GM19468 (cell line): Measurements from ENCODE around the gene TBC1D30.

Experiments
- ATAC-seq: cut with Tn5 transposase; IDR thresholded peaks from one replicate; pipeline ENCODE4 v1.9.1; 2021; ENCODE audit warnings: mild to moderate bottlenecking, moderate library complexity, moderate number of reproducible peaks; ENCODE audit not compliant: unreplicated experiment; ENCODE audit errors: extremely low read depth

Gene TBC1D30

DNA sequence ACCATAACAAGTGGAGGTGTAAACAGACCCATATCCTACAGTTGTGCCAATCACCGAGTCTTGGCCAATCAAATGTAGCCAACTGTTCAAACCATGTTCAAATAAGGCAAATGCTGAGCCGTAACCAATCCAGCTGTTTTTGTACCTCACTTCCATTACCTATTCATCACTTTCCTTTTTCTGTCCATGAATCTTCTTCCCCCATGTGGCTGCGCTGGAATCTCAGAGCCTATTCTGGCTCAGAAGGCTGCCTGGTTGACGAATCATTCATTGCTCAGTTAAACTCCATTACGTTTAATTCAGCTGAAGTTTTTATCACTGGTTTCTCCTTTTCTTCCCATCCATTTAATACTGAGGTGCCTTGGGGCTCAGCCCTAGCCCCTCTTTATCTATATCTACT is 71.1 kb downstream of the TBC1D30 start:
- no peak for ATAC-seq

DNA sequence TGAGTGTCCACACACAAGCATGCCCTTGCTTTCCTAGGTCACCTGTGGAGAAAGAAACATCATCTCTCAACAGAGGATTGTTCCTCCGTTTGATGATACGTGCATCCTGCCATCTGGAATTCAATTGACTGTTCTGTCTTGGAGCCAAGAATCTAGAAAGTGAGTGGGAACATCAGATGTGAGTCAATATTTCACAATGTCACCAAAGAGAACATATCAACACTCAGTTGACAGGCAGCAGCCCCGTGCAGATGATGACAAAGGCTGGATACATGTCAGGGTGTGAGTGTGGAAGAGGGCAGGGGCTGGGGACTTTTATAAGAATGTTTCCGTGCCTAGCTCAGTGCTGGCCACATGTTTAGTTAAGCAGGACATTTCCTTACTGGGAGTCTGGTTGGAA is 76.1 kb downstream of the TBC1D30 start:
- no peak for ATAC-seq

DNA sequence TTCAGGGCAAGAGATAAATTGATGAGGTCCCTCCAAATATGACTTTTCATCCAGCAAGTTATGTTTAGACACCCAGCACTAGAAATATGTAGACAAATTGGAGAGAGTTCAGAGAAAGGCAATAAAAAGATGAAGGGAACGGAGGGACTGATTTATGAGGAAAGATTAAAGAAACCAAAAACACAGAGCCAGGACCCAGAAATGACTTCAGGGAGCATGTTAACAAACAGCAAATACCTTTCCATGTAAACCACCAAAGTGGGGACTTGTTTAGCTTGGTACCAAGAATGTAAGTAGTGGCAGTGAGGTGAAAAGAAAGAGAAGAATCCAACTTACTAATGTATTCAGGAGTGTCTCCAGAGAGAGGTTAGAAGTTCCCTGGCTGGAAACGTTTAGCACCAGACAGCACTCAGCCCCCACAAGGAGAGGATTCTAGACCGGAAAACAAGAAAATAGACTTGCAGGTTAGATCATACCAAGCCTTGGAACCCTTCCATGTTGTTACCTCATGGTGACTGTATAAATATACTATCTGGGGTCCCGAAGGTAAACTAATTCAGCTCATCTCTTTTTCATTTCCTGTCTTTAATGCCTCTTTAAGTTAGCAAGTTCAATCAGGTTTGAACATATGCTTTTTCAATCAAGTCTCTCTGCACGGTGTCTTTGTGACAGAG is 79.2 kb downstream of the TBC1D30 start:
- ATAC-seq = no peak

DNA sequence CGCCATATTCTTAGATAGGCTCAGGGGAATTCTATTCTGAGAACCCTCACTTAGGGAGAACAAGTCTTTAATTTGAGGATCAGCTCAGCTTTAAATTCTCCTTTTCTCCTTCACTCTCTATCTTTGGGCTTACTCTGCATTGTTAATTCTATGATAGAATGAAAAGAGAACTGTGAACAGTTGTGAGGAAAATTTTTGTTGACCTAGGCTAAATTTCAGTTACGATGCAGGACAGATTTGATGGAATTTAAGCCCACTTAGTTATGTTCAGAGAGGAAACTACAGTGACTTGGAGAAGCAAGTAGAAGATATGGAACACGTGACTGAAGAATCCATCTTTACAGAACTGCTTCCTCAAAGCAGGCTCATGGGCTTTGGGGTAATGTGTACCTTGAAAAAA is 82.7 kb downstream of the TBC1D30 start:
- no peak for ATAC-seq

DNA sequence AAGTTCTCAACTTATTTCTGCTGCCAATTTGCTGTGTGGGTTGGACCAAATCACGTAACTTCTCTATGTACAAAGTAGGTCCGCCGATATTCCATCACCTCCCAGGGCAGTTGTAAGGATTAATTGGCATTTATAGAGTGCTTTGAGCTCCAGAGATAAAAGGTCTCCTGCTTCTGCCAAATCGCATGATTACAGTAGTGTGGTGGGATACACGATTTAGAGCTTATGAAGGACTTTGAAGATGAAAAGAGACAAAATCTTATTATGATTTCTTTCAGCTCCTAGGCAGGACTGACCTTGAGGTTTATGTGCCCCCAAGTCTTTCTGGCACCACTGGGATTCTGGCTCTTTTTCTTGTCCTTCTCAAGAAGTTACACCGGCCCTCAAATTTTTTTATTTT is 84.7 kb downstream of the TBC1D30 start:
- no peak for ATAC-seq

DNA sequence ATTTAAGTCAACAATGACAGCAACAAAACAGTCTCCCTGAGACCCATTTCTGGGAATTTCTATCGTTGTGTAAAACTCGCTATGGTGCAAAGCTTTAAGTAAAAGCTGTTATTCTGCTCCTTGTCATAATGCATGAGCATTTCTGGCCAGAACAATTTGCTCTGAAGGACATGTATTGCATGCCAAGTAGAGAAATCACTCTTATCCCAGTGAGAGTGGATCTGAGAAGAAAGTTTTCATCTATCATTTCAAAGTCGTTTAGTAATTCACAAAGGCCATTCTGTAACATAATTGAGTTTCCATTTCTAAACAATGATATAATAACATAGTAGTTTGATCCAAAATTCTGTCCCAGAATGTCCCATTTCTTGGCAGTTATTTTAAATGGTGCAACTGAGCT is 86.6 kb downstream of the TBC1D30 start:
- no peak for ATAC-seq

DNA sequence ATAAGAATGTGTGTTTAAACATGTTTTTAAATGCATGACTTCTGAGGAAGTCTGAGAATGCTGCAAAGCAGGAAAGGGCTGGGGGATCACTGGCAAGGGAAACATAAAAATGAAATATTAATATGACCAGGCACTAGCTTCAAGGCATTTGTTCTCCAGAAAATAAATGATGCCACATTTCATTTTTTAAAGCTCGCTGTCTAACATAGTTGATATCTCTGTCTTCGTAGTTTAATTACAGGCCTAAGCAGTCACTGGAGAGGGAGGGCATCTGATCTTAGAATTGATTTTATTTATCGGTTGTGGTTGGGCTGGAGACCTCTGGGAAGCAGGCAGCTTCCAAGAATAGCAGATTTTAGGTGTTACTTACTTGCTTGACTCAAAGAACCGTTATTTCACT is 87.5 kb downstream of the TBC1D30 start:
- no peak for ATAC-seq

DNA sequence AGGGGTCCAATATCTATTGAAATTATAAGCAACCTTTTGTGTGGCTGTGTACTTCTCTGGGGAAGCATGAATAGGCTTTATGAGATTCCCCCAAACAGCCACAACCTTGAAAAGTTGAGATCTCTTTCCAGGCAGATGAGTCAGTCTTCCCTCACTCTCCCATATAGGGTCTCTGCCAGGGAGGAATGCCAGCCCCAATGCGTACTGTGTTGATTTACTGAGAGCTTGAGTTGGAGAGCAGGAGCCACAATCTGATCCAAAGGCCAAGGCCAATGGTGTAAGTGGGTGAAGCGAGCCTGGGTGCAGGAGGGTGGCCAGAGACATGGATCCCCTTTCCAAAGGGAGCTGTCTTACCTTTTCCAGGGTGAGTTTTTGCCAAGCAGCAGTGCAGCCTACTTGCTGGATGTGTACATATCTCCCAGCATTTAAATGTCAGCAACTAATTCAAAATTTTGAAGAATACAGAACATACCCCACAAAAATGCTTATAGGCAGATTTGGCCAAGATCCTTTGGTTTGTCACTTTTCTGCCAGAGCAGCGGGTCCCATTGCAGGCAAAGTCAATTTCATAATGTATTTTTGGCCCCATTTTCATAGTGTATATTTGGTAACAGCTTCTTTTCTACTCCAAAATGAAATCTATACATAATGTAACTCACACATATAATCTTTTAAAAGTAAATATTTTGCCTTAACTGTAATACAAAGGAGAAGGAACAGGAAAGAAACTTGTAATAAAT is 88.2 kb downstream of the TBC1D30 start:
- ATAC-seq = no peak

DNA sequence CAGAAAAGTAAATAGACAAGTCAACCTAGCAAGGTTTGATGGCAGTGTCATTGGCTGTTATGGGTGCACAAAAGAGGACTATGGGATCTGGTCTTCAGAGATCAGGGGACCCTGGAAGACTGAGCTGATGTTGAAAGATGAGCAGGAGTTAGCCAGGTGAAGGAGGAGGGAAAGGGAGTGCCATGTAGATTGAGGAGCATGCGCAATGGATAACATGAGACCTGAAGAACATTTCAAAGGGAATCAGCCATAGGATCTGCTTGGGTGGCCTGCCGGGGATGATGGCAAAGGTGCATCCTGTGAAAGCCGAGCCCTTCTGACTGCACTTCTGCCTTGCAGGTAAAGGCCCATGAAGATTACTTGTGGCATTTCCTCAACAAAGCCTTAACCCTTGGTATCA is 90.8 kb downstream of the TBC1D30 start:
- ATAC-seq = no peak

DNA sequence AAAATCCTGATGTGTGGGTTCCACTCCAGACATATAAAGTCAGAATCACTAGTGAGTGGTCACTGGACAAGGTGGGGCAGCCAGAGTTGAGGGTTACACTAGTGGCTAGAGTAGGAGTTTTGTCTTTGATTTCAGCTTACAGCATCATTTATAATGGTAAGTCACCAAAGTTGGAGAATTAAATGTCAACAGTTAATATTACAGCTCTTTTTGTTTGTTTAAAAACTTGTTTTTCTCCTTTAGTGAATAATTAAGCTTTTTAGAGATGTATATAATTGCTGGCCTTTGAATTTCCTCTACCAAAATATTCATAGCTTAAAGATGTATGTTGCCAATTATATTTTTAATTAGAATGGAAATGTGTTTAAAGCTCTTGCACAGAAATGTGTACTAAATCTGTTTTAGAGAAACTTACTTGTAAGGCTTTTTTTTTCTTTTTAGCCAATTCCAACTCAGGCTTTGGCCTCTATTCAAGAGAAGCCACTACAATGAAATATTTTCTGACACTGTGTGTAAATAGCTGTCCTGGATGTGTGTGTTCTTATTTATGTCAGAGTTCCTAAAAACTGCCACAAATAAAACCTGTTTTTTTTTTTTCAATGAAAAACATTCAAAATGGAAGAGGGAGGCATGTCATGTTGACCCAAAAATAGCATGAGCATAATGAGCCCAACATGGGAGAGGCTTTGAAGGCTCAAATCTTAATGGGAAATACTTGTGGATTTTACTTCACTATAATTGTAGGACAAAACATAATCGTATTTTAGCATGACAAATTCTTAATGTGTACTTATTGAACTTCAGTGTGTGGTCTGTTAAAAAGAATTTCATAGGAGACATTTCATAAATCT is 92.2 kb downstream of the TBC1D30 start:
- no peak for ATAC-seq

DNA sequence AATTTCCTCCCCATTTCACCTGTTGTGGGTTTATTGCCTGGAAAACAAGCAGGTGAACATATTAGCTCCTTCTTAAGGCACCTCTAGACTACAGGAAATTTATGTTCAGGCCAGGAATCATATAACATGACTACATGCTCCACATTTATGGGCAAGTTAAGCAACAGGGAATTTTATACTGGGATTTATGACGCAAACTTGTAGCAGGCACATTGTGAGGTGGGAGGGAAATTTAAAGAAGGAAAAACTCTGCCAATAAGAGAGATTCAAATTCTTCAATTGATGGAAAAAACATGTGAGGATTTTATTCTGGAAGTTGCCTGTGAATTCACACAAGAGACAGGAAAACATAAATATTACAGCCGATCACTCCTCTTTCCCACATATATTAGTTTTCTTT is 93.9 kb downstream of the TBC1D30 start:
- no peak for ATAC-seq

DNA sequence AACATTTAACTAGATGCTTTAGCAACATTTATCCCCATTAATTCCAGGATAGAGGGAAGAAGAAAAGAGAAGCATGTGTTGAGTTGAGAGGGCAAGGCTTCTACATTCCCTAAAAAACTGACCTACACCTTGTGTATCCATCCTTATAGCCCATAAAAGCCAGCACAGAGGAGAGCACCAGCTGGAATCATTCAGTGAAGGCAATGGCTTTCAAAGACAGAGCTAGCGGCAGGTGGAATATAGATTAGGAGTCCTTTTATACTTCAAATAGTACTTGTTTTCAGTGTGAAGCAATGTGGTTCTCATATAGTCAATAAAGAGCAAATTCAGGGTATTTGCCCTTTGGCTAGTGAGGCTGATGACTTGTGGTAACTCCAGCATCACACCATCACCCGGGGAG is 94.4 kb downstream of the TBC1D30 start:
- ATAC-seq = no peak

DNA sequence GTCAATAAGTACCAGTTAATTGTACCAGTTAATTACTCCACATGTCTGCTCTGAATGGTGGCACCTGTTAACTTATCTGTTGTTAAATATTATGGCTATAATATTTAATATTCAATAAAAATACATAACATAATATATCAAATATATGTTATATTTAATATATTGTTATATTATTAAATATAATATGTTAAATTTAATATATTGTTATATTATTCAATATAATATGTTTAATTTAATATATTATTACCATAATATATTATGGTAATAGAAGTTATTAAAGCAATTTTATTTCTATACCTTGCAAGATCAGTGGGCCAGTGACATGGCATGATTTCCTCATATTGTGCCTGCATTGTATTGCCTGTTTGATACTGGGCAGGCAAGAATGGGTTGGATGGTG is 98.4 kb downstream of the TBC1D30 start:
- ATAC-seq = no peak

DNA sequence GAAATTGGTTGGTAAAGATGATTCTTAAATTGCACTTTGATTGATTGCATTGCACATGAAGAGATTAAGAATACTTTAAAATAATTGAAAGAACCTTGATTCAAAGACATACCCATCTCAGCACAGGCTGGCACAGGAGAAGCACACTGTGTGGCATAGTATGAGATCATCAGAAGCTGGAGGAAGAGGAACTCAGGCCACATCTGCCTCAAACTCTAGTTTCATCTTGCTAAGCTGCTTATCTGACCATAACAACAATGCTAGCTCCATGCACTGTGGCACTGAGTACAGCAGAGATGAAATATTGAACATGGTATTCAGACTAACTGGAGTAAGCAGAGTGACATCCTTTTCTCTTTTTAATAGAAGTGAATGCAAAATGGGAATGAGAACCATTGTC is 99.1 kb downstream of the TBC1D30 start:
- no peak for ATAC-seq
